Thyroid gland (tissue), 4 donors: ENCODE measurements around the gene CASR. TPM values are rescaled to one million over a fixed set of nuclear protein-coding genes. Genes with fewer than 3 reads are reported as not detected.
A peak's percentile ranks its signal among the peaks of the same experiment; 100 is the strongest.

Source experiments
- DNase-seq, 2 donors: peaks; one replicate each; pipeline ENCODE4 v3.0.0-alpha.2; 2019
- H3K27ac ChIP-seq, 3 donors: fragments of 200-600 bp; sonication (generic); 1 replicate in 2 of 3; 2 replicates in 1 of 3; pipeline ENCODE4 v1.5.1; 2016 to 2019; ENCODE audit warnings: mild to moderate bottlenecking in 1 of 3, moderate library complexity in 1 of 3
- H3K27me3 ChIP-seq: fragments of 200-600 bp; sonication (generic); one replicate; pipeline ENCODE4 v1.5.1; 2019
- H3K36me3 ChIP-seq, 2 donors: fragments of 200-600 bp; sonication (generic); one replicate each; pipeline ENCODE4 v1.5.1; 2016 to 2019
- H3K4me1 ChIP-seq, 2 donors: fragments of 200-600 bp; sonication (generic); one replicate each; pipeline ENCODE4 v1.5.1; 2017 to 2019
- H3K4me3 ChIP-seq, 3 donors: fragments of 200-600 bp; sonication (generic); replicated peaks in 1 of 3; 1 replicate in 2 of 3; 2 replicates in 1 of 3; pipeline ENCODE4 v1.5.1; 2016; ENCODE audit warnings: mild to moderate bottlenecking in 1 of 3
- H3K9me3 ChIP-seq: fragments of 200-600 bp; sonication (generic); one replicate; pipeline ENCODE4 v1.5.1; 2017
- POLR2A ChIP-seq, 2 donors: fragments of 450-650 bp; IDR thresholded peaks; one replicate each; pipeline ENCODE4 v1.6.1; 2017; ENCODE audit warnings: antibody characterized with exemption in 2 of 2, mild to moderate bottlenecking in 2 of 2, moderate library complexity in 1 of 2
- WGBS, 2 donors: methylation state at CpG; one replicate each; pipeline ENCODE4 v1.1.5; 2017; 5-methylcytosine and 5-hydroxymethylcytosine counted together
- intact Hi-C: fragments of 100-400 bp; cut with DNase I; formaldehyde crosslinking; loops from one replicate; pipeline ENCODE4 v1.15.1; 2023
- total RNA-seq, 4 donors: library from RNA; depleted of rRNA; stranded (reverse); fragments of >200 nt; gene quantifications; one replicate each; pipeline ENCODE4 v1.2.3, GENCODE V29; 2016
- TF ChIP-seq, protein P1 (sequence below), 6 experiments: fragments of 200-600 bp in 3 of 6; fragments of 450-650 bp in 3 of 6; sonication (generic) in 3 of 6; IDR thresholded peaks; one replicate each; pipeline ENCODE4 v1.5.1; 2016 to 2019; ENCODE audit warnings: antibody characterized with exemption in 6 of 6, mild to moderate bottlenecking in 2 of 6, inconsistent platforms in 1 of 6, moderate library complexity in 1 of 6

Gene CASR
- total RNA-seq, 4 donors from 2014 or later: under 0.01 to 1.2 (median 0.17) TPM; not detected in 1

DNA sequence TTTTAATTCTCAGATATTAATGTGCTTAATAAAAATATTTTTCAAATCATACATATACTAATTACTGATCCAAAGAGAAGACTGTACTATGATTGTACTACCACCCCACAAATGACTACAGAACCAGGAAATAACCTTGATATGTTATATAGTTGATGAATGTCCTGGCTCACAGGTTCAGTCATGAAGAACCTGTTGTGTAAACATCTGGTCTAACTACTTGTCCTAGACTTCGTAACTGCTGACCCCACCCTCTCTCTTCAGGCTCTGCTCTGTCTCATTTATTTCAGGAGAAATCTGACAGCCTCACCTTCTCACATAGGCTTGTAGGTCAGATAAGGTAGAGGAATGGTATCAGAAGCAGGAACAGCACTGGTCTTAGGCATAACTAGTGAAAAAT is 126.9 kb downstream of the CASR start:
- Histone ChIP-seq H3K27ac (no peak overlapping the region), H3K36me3 (no peaks in the 10 kb centered on the region), H3K4me3 (no peak overlapping the region), H3K4me1 (peaks cover 24 to 33% of the 10 kb centered on the region in 2 donors), H3K27me3 (no peaks in the 10 kb centered on the region), H3K9me3 (no peaks in the 10 kb centered on the region)
- WGBS, 2 donors: 15 to 28% methylated on average over 1 of the region's 1 CpG
- intact Hi-C loops: no loop called here
- TF ChIP-seq, protein P1, sequence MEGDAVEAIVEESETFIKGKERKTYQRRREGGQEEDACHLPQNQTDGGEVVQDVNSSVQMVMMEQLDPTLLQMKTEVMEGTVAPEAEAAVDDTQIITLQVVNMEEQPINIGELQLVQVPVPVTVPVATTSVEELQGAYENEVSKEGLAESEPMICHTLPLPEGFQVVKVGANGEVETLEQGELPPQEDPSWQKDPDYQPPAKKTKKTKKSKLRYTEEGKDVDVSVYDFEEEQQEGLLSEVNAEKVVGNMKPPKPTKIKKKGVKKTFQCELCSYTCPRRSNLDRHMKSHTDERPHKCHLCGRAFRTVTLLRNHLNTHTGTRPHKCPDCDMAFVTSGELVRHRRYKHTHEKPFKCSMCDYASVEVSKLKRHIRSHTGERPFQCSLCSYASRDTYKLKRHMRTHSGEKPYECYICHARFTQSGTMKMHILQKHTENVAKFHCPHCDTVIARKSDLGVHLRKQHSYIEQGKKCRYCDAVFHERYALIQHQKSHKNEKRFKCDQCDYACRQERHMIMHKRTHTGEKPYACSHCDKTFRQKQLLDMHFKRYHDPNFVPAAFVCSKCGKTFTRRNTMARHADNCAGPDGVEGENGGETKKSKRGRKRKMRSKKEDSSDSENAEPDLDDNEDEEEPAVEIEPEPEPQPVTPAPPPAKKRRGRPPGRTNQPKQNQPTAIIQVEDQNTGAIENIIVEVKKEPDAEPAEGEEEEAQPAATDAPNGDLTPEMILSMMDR (IDR thresholded peaks at IDR 0.05): no peak
- no peak for TF ChIP-seq POLR2A (IDR thresholded peaks at IDR 0.05)
- DNase-seq: peak; percentile 4 to 17

GRCh38 chr3:122312826-122313225 is 129.4 kb downstream of the CASR start:
- Histone ChIP-seq H3K27ac (no peak overlapping the region), H3K36me3 (no peaks in the 10 kb centered on the region), H3K4me1 (peaks cover 4 to 15% of the 10 kb centered on the region in 2 donors), H3K4me3 (no peak overlapping the region), H3K9me3 (no peaks in the 10 kb centered on the region), H3K27me3 (no peaks in the 10 kb centered on the region)
- TF ChIP-seq POLR2A (IDR thresholded peaks at IDR 0.05): no peak
- TF ChIP-seq, protein P1 (IDR thresholded peaks at IDR 0.05): no peak
- DNase-seq: no peak
- intact Hi-C loops: no loop called here

DNA sequence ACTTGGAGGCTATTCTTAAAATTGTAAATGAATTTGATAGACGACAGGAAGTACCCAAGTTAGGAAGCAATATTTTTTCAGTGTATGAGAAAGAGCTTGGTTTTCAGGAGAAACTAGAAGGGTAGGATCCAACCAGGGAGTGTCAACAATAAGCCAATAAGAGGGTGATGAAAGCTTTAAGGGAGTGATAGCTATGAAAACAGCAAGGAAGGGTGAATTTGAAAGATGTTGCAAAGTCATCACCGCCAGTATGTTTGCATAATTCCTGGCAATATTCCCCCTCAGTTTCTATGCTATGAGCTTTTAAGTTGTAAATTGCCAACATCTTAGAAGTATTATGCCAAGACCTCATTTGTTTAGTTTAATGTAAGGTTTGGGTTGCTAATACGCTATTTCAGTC is 129.8 kb downstream of the CASR start:
- WGBS, 2 donors: 75% methylated on average over 3 of the region's 3 CpGs
- no peak for DNase-seq
- no peak for TF ChIP-seq POLR2A (IDR thresholded peaks at IDR 0.05)
- TF ChIP-seq, protein P1 (IDR thresholded peaks at IDR 0.05): no peak
- no peaks in the 10 kb centered on the region for H3K36me3 ChIP-seq
- H3K4me3 ChIP-seq: no peak overlapping the region
- intact Hi-C loops: no loop called here
- no peaks in the 10 kb centered on the region for H3K9me3 ChIP-seq
- H3K27ac ChIP-seq: no peak overlapping the region
- H3K27me3 ChIP-seq: no peaks in the 10 kb centered on the region
- peaks cover 4 to 15% of the 10 kb centered on the region in 2 donors for H3K4me1 ChIP-seq

GRCh38 chr3:122314228-122314876 is 130.9 kb downstream of the CASR start:
- Histone ChIP-seq H3K4me1 (peaks cover 4 to 15% of the 10 kb centered on the region in 2 donors), H3K4me3 (no peak overlapping the region), H3K27ac (no peak overlapping the region), H3K9me3 (no peaks in the 10 kb centered on the region), H3K27me3 (no peaks in the 10 kb centered on the region), H3K36me3 (no peaks in the 10 kb centered on the region)
- 81 to 85% methylated on average over 2 of the region's 2 CpGs for WGBS, 2 donors
- intact Hi-C loops: no loop called here
- no peak for DNase-seq
- TF ChIP-seq, protein P1 (IDR thresholded peaks at IDR 0.05): no peak
- TF ChIP-seq POLR2A (IDR thresholded peaks at IDR 0.05): no peak

GRCh38 chr3:122315619-122316018 is 132.2 kb downstream of the CASR start:
- Histone ChIP-seq H3K36me3 (no peaks in the 10 kb centered on the region), H3K4me3 (no peak overlapping the region), H3K27ac (no peak overlapping the region), H3K9me3 (no peaks in the 10 kb centered on the region), H3K27me3 (no peaks in the 10 kb centered on the region), H3K4me1 (peaks cover 2 to 7% of the 10 kb centered on the region in 2 donors)
- no peak for DNase-seq
- TF ChIP-seq, protein P1 (IDR thresholded peaks at IDR 0.05): no peak
- TF ChIP-seq POLR2A (IDR thresholded peaks at IDR 0.05): no peak
- intact Hi-C loops: no loop called here
- WGBS, 2 donors: 38 to 54% methylated on average over 4 of the region's 4 CpGs
